Measurements from ENCODE around the gene FAM163A. TPM values are rescaled to one million over a fixed set of nuclear protein-coding genes. Genes with fewer than 3 reads are reported as not detected.
"Not testable (repeated sequence)": the region's sequence is repeated elsewhere in the genome, so short reads cannot be mapped to it uniquely, and the experiment has no call there.

Gene FAM163A
- not detected in 2 replicates for total RNA-seq (2014; rRNA removed; shearing (Covaris generic))
- polyA plus RNA-seq (2015; cell fraction: cytosol; rRNA removed): not detected in 2 replicates
- polyA plus RNA-seq (2015; cell fraction: nucleus; rRNA removed): not detected in 2 replicates

DNA sequence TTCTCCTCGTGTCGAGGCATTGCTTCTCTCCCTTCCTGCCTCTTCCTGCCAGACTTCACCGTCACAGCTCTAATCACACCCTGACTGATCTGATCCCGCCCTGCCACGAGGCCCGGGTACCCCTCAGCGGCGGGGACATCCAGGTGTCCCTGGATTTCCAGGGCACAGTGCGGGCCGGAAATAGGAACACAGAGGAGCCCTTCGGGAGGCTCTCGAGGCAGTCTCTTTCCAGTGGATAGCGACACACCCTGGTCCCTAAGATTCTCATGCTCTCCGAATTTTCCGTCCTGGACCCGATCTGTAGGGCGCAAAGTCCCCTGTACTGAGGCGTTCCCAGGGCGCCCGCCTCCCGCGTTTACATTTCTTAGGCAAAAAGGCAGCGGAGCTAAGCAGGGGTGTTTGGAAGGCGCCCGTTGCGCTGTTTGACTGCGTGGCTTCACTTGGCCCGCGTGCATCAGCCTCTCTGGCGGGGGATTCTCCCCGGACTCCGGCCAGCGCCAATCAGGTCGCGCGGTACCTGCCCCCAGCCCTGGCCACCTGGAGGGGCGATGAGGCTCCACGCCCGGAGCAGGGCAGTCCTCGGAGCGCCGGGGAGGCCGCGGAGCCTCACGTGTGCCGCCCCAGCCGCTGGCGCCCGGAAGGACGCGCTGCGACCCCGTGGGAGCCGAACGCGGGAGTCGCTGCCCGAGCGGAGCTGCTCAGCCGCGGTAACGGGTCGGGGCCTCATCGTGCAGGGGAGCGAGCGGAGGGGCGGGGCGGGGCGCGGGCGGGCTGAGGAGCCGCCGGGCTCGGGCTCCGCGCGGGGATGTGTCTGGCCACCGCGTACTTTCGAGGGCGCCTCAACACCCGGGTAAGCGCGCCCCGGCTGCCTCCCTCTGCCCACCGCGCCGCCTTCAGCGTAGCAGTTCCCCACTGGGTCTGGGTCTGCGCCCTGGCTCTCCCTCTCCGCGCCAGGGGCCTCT, at the start of gene FAM163A:
Gene FAM163A, plus strand, starts transcription at position 575 of the 962 bp plus-strand sequence. CDS start 69,807 bp downstream, outside the sequence.
- in situ Hi-C loops (cut with HindIII; ENCODE audit: low pct_unique_long_range_greater_than_20kb, low sequenced_read_pairs): no loop called here
- no peak for DNase-seq (ENCODE audit: low read depth, low spot score)

DNA sequence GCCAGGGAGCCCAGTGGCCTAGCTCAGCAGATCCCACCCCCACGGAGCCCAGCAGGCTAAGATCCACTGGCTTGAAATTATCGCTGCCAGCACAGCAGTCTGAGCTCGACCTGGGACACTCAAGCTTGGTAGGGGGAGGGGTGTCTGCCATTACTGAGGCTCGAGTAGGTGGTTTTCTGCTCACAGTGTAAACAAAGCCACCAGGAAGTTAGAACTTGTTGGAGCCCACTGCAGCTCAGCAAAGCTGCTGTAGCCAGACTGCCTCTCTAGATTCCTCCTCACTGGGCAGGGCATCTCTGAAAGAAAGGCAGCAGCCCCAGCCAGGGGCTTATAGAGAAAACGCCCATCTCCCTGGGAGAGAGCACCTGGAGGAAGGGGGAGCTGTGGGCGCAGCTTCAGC, 48.6 kb upstream of the FAM163A start:
- DNase-seq (ENCODE audit: low read depth, low spot score); in situ Hi-C loops (cut with HindIII; ENCODE audit: low pct_unique_long_range_greater_than_20kb, low sequenced_read_pairs): not testable (repeated sequence)

DNA sequence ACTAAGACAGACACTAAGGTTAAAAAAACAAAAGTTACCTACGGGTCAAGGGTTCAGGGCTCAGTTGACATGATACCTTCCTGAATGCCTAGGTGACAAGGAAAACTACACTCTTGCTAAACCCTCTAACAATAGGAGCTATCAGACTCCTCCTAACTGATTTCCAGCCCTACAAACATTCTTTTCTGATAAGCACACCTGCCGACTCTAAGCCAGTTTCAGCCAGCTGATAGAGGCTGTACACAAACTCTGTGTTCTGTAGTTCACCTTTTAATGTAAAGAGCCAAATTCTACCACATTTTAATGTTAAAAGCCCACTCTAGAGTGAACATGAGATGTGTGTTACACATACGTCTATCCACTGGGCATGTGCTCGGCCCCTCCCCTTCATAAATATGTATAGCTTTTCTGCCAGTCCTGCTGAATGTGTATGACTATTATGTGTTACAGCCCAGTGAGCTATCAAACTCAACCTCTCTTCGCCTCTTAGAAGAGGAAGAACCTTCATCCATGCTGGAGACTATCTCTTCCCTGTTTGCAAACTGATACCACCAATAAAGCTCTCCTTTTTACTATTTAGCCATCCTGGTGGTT, 40.0 kb upstream of the FAM163A start:
- no peak for DNase-seq (ENCODE audit: low read depth, low spot score)
- in situ Hi-C loops (cut with HindIII; ENCODE audit: low pct_unique_long_range_greater_than_20kb, low sequenced_read_pairs): no loop called here

DNA sequence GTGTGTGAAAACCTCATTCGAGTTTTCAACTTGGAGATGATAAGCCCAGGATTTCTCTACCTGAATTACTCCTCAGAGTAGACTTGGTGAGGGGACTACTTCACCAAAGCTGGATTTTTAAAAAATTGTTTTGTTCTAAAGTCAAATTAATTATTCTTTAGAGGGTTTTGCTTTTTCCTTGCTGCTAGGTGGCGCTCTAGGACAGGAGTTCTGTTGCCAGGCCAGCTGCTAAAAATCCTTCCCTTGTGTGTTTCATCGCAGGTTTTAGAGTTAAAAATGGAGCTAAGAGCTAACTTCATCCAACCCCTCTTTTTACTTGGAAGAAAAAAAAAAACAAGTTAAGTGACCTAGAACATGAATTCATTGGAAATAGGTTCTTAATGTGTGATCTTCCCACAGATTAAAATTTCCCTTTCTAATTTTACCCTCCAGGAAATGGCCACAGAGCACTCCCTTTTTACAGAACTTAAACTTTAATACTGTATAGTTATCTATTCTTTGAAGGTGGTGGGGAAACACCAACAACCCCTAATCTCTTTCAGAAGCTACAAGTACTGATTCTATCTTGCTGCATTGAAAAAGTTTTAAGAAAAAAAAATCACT, 36.7 kb upstream of the FAM163A start:
- in situ Hi-C loops (cut with HindIII; ENCODE audit: low pct_unique_long_range_greater_than_20kb, low sequenced_read_pairs): no loop called here
- DNase-seq (ENCODE audit: low read depth, low spot score): peak; percentile 75

DNA sequence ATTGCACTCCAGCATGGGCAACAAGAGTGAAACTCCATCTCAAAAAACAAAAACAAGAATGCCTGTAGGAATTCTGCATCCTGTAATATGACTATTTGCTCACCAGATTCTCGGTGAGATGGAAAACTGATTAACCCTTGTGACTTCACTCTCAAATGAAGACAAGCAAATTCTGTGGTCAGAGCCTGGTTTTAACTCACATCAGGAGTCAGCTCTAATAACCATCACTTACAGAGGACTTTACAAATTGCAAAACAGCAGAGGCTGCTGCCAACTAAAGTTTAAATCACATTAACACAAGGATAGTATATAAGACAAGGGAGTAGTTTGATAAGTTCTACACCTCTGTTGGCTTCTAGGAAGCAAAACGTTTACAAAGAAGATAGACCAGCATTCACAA, 35.7 kb upstream of the FAM163A start:
- DNase-seq (ENCODE audit: low read depth, low spot score): no peak
- in situ Hi-C loops (cut with HindIII; ENCODE audit: low pct_unique_long_range_greater_than_20kb, low sequenced_read_pairs): no loop called here

DNA sequence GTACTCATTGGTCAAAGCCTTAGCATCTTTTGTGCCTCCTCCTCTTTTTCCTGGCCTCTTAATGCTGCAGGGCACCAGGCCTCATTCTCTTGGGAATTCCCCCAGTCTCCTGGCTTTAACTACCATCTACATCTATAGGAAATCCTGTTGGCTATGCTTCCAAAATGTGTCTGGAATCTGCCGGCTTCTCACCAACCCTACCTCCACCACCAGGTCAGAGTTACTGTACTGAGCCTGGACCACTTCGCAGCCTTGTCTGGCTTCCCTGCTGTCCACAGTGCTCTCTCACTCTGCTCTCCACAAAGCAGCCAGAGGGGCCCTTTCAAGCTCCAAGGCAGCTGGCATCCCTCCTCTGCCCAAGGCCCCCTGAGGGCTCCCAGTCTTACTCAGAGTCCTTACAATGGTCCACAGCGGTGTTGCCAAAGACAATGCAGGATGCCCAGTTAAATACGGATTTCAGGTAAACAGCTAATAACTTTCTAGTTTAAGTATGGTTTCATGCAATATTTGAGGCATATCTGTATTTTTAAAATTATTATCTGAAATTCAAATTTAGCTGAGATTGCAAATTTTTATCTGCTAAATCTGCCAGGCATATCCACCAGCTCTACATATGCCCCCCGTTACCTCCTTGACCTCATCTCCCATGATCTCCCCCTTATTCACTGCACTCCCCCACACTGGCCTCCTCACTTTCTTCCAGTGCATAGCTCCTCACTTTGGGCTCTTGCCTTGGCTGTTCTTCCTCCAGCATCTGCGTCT, 34.5 kb upstream of the FAM163A start:
- in situ Hi-C loops (cut with HindIII; ENCODE audit: low pct_unique_long_range_greater_than_20kb, low sequenced_read_pairs): no loop called here
- no peak for DNase-seq (ENCODE audit: low read depth, low spot score)

DNA sequence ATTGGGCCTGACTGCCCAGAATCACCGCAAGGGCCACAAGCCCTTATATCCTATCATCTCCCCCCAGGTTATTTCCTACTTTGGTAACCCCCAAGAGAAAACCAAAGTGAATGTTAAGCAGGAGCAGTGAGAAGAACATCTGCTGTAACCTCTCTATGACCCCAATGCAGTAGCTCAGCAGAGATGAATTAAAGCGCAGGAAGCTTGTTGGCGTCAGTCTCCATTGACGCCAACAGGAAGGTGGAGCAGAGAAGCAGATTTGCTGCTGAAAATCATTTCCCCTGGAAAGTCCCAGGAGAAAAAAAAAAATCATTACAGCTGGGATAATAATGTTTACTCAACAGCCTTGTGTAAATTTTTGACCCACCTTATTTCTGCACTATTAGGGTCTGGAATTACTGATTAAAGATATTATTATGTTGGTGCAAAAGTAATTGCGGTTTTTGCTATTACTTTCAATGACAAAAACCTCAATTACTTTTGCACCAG, 33.2 kb upstream of the FAM163A start:
- in situ Hi-C loops (cut with HindIII; ENCODE audit: low pct_unique_long_range_greater_than_20kb, low sequenced_read_pairs): no loop called here
- no peak for DNase-seq (ENCODE audit: low read depth, low spot score)

DNA sequence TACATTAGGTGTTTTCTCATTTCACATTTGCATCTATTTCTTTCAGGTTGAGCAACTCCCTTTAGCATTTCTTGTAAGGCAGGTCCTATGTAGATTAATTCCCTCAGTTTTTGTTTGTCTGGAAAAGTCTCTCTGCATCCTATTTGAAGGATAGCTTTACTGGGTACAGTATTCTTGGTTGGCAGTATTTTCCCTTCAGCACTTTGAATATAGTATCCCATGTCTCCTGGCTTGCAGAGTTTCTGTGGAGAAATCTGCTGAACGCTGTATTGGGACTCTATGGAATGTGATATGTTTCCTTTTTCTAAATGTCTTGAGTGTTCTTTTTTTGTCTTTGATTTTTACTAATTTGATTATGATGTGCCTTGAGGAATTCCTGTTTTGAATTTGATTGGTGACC, 28.9 kb upstream of the FAM163A start:
- no peak for DNase-seq (ENCODE audit: low read depth, low spot score)
- in situ Hi-C loops (cut with HindIII; ENCODE audit: low pct_unique_long_range_greater_than_20kb, low sequenced_read_pairs): no loop called here

DNA sequence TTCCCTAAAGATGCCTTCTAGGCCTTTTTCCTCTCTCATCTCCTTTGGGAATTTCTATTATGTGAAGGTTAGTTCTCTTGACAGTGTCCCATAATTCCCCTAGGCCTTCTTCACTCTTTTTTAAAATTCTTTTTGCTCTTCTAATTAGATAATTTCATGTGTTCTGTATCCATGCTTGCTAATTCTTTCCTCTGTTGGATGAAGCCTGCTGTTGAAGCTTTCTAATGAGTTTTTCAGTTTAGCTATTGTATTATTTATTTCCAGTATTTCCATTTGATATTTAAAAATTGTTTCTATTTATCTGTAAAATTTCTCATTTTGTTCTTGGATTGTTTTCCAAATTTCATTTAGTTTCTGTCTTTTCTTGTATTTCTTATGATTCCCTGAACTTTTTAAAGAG, 28.5 kb upstream of the FAM163A start:
- in situ Hi-C loops (cut with HindIII; ENCODE audit: low pct_unique_long_range_greater_than_20kb, low sequenced_read_pairs): no loop called here
- no peak for DNase-seq (ENCODE audit: low read depth, low spot score)

DNA sequence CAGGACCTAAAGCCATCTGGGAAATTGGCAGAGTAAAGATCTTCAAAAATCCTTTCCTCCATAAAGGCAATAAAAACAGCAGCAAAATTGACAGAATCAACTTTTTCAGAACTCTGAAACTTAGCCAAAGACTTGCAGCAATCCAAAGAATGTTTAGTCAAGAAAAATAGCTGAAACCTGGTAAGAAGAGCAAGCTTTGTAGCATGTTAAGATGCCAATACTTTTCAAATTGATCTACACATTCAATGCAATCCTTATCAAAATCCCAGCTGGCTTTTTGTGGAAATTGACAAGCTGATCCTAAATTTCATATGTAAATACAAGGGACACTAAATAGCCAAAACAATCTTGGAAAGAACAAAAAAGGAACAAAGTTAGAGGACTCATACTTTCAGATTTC, 23.8 kb upstream of the FAM163A start:
- in situ Hi-C loops (cut with HindIII; ENCODE audit: low pct_unique_long_range_greater_than_20kb, low sequenced_read_pairs): no loop called here
- no peak for DNase-seq (ENCODE audit: low read depth, low spot score)

DNA sequence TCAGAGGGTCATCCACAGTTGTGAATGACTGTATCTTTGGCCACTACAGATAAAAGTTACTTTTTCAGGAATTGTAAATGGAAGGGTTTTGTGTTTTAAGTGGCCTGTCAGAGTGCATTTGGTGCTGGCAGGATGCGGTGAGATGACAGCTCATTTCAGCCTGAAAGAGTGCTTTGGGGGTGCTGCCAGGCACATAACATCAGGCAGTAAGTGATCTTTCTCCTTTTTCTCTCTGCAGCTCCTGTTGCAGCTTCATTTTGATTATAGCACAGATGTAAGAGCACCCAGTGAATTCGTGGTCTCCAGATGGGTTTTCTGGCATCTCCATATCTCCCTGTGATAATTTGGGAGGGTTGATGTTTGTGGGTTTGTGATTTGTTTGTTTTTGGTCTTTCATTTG, 14.8 kb upstream of the FAM163A start:
- in situ Hi-C loops (cut with HindIII; ENCODE audit: low pct_unique_long_range_greater_than_20kb, low sequenced_read_pairs): no loop called here
- DNase-seq (ENCODE audit: low read depth, low spot score): no peak

DNA sequence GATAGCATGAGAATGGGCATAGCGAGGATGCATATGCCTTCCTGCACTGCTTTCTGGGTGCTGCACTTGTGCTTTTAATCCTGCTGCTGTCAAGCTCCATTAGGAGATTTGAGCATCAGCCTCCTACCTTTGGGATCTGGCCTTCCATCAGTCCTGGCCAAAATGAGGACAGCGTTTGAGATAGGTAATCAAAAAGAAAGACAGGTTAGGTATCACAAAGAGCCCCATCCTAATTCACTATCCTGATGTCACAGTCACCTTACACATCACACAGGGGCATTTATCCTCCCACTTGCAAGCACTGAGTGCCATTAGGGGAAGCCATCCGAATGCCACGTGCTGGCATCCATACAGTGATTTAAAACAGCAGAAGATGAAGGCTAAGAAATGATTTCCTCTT, 13.2 kb upstream of the FAM163A start:
- DNase-seq (ENCODE audit: low read depth, low spot score): no peak
- in situ Hi-C loops (cut with HindIII; ENCODE audit: low pct_unique_long_range_greater_than_20kb, low sequenced_read_pairs): no loop called here

DNA sequence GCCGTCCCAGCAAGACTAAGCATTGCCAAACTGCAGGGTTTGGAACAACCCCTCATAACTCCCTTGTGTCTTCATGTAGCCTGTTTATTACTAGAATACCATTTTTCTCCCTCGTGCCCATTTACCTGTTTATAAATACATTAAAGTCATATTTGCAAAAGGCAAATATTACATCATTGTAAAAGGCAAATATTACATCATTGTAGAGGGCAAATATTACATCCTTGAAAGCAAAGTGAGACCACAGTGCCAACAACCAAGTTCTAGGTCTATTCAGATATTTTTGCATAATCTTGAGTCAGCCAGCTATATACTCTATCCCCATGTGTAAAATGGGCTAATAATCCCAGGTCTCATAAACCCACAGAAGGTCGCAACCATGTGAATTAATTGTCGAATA, 11.4 kb upstream of the FAM163A start:
- in situ Hi-C loops (cut with HindIII; ENCODE audit: low pct_unique_long_range_greater_than_20kb, low sequenced_read_pairs): no loop called here
- no peak for DNase-seq (ENCODE audit: low read depth, low spot score)

DNA sequence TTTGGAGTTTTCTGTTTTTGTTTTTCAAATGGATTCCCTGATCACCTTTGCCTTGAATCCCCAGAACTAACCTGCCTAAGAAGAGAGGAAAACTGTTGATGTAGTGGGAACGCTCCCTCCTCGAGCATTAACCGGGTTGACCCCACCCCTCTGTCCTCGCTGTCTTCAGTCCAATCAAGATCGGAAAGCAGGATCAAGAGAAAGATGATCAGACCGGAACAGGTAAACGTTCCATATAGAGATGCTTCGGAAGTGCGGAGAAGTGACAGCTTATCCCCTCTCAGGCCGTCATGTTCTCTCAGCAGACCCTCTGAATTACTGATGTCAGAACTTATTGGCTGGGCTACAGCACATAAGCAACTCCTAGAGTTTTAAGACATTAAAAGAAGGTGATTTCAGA, 800 bp upstream of the FAM163A start:
- in situ Hi-C loops (cut with HindIII; ENCODE audit: low pct_unique_long_range_greater_than_20kb, low sequenced_read_pairs): no loop called here
- no peak for DNase-seq (ENCODE audit: low read depth, low spot score)

DNA sequence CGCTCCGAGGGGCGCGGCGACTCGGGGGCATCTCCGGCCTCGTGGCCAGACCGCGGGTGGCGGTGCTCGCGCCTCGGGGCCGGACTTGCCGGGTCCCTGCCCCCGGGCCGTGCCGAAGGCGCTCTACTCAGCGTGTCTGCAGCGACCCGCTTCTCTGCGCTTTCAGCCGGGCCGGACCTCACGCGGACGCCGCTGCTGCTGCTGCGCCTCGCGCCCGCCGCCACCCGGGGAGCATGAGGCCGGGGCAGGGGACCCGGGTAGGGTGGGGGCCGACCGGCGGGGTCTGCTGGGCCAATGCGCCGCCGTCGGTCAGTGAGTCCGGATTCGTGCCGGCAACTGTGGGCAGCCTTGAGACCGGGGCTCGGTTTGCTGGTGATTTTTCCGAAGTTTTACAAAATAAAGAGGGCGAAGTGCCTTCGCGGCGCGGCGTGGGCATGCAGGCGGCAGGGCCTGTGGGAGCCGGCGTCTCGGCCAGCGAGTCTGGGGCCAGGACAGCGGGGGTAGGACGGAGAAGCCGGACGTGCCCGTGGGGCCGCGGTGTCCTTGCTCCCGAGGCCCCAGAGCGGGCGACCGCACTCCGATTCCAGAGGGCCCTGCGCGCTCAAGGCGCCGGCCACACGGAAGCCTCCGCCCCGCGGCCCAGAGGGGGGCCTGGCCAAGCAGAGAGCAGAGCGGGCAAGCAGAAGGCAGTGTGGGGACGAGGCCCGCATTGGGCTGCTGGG, 749 bp downstream of the FAM163A start:
- in situ Hi-C loops (cut with HindIII; ENCODE audit: low pct_unique_long_range_greater_than_20kb, low sequenced_read_pairs): no loop called here
- no peak for DNase-seq (ENCODE audit: low read depth, low spot score)

DNA sequence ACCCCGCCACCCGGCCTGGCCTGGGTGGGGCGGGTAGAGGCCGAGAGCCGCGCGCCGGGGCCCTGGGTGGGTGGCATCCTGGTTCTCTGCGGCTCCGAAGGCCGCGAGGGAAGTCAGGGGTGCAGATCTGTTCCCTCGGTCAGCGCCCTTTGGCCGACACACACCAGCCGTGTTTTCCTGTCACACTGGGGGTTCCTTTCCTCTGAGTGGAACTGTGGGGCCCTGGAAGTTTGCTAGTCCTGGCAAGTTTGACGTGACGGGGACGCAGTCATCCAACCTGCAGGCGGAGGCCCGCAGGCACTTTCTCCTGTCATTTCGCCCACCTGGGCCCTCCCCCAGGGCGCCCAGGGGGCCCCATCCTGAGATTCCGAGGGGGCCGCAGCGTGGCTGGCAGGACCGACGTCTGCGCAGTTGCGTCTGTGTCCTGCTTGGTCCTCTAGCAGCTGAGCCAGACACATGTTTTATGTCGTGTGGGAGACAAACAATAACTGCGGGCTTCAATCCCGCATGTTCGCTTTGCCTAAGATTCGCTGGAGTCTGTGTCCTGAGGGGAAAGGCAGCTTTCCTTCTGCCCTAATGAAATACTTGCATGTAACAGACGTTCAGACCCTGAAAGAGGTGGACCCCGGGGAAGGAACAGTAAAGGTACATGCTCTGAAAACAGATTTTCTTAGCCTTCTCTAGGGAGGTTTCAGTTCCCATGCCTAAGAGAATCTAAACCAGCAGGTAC, 1.5 kb downstream of the FAM163A start:
- no peak for DNase-seq (ENCODE audit: low read depth, low spot score)
- in situ Hi-C loops (cut with HindIII; ENCODE audit: low pct_unique_long_range_greater_than_20kb, low sequenced_read_pairs): no loop called here

Measured in SK-MEL-5 (cell line).